GM10847 (cell line): ENCODE data around the gene R3HDML.

Experiments used
- POLR2A ChIP-seq: IDR thresholded peaks from 2 replicates; pipeline ENCODE4 v1.6.1; 2011; ENCODE audit not compliant: insufficient read length; ENCODE audit errors: extremely low read depth

R3HDML gene

DNA sequence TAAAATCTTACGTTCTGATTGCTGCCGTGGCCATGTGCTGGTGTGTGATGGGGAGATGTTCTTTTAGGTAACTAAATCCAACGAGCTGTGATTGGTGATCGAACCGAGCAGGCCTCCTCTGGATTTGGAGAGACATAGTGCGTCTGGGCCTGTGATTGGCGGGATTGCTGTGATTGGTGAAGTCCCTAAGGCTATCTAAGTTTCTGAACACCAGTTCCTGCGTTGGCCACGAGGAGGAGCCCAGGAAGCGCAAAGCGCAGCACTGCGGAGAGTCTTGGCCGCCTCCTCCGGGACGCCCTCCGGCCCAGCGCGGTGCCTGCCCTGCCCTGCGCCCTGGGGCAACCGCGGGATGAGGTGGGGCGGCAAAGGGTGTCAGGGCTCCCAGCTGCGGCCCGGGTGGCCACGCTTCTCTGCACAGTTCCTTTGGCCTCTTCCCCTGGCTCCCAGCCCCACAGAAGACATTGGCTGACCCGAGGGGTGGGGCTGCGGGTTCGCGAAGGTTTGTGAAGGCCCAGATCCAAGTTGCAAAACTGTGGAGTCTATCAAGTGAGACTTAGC, 51.7 kb downstream of the R3HDML start:
- TF ChIP-seq POLR2A = no peak

DNA sequence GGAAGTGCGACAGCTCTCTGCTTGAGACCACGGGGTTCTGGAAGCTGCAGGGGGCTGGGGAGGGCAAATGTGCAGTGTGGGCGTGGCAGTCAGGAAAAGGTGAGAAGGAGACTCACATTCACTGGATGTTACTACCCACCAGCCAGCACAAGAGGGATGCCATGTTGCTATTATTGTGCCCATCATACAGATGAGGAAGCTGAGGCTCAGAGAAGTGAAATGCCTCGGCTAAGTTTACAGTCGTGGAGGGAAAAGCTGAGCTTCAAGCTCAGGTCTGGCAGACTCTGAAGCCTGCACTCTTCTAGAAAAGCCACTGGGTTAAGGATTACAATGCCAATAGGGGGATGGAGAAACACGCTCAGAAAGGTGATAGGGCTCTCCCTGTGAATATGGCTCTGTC, 53.0 kb downstream of the R3HDML start:
- no peak for TF ChIP-seq POLR2A

DNA sequence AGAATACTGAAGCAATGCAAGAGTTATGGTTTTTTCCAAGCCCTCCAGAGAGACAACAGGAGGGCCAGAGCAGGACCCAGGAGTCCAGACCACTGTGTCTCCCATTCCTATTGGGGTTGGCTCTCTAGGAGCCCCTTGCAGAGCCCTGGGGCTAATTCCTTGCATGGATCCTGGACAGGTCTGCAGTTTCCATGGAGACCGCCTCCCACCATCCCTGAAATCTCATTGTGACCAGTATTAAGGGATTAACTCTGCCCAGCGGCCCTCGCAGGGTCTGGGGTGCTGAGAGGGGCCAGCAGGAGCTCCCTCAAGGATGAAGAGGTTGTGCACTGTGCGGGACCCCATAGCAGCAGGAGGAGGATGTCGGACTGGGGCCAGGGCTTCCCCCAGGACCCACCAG, 53.4 kb downstream of the R3HDML start:
- TF ChIP-seq POLR2A = no peak

DNA sequence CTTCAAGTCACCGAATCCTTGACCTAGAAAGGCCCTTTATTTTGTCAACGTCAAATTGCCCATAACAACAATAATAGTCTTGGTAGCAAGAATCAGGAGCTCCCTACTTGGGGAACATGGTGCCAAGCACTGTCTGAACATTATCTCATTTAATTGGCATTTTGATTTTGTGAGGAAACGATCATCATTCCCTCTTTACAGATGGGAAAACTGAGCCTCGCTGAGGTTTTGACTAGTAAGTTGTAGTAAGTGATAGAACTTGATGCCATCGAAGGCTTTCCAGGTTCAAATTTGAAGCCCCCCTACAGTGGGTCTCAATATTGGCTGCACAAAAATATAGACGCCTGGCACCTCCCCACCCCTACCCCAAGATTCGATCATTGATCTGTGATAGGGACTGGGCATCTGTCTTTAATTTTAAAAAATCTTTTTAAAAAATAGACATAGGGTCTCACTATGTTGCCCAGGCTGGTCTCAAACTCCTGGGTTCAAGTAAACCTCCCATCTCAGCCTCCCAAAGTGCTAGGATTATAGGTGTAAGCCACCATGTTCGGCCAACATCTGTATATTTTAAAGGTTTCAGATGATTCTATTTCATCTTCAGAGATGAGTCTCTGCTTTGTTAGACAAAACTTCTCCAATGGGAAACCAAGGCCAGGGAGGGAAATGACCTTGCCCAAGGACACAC, 55.4 kb downstream of the R3HDML start:
- no peak for TF ChIP-seq POLR2A

DNA sequence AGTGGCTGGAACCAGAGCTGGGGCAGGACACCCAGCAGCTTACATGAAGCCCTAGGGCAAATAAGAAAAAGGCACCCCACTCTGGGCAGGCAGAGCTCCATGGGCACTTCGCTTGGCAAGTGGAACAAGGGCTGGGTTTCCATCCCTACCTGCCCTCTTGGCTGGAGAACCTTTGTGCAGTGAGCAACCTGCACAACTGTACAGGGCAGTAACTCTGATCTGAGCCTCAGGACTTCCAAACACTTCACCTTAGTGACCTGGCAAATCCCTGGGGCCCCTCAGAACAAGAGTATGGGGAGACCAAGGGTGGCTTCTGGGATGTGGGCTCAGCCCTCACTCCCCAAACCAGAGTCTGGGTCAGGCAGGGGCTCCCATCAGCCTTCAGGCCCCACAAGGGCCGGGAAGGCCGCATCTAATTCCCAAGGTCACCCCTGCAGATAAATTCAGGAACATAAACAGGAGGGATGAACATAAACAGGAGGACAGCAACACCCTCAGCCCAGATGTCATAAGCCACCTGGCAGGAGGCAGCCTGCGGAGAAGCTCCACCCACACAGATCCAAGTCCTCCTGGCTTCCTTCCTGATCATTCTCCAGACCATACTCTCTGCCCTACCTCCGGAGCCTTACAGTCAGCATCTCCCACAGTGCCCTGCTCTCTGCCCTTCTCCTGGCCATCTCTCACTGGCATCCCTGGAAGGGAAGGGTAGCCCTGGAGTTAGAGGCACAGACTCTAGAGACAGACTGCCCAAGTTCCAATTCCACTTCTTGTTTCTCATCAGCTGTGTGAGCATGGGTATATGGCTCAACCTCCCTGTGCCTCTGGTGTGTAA, 56.1 kb downstream of the R3HDML start:
- no peak for TF ChIP-seq POLR2A

DNA sequence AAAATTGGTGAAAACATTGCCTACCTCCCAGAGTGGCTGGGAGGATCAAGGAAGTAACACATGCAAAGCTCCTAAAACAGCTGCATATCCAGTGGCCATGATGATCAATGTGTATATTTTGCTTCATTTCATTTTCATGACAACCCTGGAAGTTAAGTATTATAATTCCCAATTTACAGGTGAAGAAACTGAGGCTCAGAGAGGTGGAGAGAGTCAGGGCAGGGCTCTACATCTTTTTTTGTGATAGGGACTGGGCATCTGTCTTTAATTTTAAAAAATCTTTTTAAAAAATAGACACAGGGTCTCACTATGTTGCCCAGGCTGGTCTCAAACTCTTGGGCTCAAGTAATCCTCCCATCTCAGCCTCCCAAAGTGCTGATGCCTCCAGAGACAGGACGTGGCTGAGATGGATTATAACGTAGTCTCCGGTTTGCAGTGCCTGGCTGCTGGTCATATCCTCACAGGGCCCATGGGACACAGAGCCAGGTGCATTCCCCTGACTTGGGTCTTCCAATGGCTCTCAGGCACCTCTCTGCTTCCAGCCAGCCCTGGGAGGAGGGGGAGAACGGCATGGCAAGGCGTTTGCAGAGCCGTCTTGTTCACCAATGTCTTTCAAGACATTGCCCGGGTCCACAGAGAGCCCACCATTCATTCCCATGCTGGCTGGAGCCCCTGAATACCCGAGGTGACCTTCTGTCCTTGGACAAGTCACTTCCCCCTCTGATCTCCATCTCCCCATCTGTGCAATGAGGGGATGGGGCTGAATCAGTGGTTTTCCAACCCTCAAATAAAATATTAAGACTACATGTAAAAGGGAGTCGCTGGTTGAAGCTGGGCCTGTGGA, 57.0 kb downstream of the R3HDML start:
- no peak for TF ChIP-seq POLR2A

DNA sequence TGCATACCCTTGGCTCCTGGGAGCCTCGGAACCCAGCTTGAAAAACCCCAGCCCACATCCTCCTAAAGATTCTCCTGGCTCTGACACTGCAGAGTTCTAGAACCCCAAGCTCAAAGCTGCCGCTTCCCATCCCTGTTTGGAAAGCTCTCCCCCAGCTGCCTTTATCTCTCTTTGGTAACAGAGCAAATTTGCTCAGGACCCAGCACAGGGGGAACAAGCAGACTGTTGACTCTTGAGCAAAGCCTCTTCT, 57.5 kb downstream of the R3HDML start:
- no peak for TF ChIP-seq POLR2A

DNA sequence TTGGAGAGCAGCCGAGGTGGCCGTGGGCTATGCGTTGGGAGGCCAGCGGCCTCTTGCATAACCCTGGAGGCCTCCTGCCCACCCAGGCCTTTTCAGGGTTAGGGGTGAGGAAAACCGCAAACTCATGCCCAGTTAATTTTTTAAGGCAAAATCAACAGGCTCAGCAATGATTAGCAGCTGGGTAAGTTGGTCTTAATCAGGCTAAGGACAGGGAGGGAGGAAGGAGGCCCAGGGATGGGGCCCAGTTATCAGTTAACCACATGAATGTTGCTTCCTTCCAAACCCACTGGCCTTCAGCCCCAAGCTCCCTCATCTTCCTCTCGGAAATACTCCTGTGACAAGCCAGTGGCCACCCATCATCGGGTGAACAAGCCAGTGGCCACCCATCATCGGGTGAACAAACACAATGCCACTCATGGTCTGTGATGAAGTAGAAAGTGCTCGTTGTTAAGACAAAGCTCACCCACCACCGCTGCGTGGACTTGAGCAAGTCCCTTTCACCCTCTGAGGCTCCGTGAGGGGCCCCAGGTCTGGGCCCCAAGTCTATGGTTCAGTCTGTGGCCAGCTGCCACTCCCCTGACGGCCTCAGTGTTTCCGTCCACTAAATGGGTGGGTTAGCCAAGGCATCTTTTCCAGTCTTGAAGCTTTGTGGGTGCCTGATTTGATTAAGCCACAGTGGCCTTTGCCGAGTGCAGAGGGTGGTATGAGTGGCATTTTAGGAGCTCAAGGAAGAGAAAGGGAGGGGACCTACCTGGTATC, 58.0 kb downstream of the R3HDML start:
- no peak for TF ChIP-seq POLR2A

DNA sequence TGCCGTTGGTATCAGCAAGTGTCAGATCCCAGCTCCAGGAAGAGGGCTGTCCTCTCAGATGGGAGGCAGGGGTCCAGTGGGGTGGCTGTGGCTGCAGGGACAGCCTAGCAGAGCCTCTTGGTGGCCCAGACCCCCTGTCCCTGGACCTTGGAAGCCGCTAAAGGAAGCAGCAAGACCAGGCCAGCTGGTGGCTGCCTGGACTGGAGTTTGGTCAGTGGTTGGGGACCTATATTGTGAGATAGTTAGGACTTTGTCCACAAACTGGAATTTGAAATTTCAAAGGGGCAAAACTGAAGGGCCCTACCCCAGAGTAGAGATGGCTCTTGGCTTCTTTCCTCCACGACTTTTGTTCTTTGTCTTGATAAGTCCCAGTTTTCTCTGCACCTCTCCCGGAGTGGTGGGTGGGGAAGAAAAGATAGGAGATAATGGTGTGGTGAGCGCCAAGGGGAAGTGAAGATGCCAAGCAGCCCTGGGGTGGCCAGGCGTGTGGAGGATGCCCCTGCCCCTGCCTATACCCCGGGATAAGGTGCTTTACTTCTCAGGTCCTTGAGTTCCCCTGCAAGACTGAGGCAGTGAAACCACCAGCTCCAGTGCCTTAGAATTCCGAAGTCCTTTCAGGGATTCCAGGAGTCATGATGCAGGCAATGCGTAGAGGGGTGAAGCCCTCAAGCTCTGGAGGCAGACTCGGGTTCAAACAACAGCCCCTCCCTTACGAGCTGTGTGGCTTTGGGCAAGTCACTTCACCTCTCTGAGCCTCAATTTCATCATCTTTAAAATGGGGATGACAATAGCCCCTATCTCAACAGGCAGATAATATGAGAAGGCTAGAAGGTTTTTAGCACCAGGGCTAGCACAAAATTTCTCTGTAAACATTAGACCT, 58.9 kb downstream of the R3HDML start:
- TF ChIP-seq POLR2A = no peak

DNA sequence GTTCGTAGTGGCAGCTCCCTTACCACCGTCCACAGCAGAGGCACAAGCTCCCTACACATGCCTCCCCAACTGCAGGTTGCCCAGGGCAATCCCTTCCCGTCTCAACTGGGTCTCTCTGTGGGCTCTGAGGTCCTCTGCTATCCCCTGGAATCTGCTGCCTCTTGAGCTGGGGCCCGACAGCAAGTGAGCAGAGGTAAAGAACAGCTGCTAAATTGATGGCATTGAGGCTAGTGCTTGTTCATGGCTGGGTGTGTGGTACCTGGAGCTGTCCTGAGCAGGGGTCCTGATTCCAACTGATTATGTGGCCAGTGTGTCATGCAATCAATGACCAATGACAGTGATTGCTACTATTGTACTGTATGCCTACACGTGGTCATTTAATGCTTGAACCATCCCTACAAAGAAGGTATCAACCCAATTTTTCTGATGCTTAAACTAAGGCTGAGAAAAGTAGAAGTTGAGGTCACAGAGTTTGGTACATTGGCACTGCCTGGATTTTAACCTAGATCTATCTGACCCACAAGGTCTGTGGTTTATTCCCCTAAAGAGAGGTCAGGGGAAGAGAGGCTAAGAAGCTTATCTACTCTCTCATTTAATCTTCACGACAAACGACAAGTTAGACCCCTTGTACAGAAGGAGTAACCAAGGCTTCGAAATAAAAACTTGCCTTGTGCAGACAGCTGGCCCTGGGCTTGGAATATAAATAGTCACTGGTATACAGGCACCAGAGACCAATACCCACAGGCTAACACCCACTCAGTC, 59.7 kb downstream of the R3HDML start:
- TF ChIP-seq POLR2A = no peak

DNA sequence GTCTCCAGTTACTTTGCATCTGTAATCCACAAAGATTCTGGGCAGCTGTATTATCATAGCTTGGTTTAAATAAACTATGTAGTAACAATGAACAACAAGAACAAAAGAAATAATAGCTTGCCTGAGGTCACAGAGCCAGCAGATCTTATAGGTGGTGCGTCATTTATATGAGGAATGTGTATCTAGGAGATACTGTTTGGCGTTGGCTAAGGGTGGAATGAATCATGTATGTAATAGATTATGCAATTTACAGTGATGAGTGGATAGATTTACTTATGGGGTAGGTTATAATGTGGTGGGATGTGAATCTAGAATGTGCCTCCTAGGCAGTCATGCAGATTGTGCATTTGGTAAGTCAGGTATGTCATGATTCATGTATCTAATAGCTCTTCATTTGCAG, 61.5 kb downstream of the R3HDML start:
- no peak for TF ChIP-seq POLR2A

DNA sequence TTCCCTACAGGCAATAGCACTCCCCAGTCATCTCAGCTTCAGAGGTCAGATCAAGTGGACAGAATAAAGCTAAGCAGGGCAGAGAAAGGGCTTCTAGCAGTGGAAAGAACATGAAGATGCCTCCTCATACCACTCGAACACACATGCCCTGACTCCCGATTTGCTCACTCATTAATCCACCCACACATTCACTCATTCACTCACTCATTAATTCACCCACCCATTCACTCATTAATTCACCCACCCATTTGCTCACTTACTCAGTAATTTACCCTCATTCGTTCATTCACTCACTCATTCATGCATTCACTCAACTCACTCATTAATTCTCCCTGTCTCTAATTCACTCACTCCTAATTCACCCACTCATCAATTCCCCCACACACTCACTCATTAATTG, 62.6 kb downstream of the R3HDML start:
- TF ChIP-seq POLR2A = no peak

DNA sequence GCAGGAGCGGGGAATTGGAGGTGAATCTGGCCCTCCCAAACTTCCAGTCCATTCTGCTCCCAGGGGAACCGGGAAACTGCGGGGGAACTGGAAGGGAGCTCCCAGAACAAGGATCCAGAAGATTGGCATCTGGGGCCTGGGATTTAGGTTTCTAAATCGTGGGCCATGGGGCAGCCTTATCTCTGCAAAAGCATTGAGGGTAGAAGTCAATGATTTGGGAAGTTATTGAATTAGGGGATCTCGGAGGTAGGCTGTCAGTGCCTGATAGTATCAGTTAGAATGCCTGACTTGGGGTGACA, 63.8 kb downstream of the R3HDML start:
- no peak for TF ChIP-seq POLR2A
